OCI-LY3 (cell line): ENCODE measurements around the gene PRM3.

Source experiments
- EZH2phosphoT487 ChIP-seq: fragments of 200-600 bp; shearing (Covaris generic); IDR thresholded peaks from 2 replicates; pipeline ENCODE4 v1.6.1; 2018; ENCODE audit warnings: antibody characterized with exemption, mixed run types, low read depth
- TF ChIP-seq, protein P1 (sequence below): fragments of 200-600, 300-600 bp; sonication (generic); IDR thresholded peaks from 2 replicates; pipeline ENCODE4 v1.5.1; 2014; ENCODE audit warnings: antibody characterized with exemption, low read length, low read depth

DNA sequence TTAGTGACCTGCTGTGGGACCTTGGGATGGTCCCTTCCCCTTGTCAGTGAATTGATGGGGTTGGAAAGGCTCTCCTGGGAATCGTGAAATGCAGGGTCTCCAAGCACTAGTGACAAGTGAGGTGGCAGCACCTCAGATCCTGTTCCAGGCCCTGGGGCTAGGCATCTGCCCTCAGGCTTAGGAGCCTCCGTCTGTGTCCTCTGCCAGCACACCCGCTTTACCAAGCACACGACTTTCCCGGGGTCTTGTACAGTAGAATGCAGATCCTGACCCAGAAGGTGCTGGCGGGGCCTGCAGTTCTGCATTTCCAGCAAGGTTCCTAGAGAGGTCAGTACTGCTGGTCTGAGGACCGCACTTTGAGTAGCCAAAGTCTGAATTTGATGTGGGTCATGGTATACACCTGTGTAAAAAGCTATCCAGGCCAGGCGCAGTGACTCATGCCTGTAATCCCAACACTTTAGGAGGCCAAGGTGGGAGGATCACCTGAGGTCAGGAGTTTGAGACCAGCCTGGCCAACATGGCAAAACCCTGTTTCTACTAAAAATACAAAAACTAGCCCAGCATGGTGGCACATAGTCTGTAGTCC is 41.0 kb upstream of the PRM3 start:
- TF ChIP-seq, protein P1, sequence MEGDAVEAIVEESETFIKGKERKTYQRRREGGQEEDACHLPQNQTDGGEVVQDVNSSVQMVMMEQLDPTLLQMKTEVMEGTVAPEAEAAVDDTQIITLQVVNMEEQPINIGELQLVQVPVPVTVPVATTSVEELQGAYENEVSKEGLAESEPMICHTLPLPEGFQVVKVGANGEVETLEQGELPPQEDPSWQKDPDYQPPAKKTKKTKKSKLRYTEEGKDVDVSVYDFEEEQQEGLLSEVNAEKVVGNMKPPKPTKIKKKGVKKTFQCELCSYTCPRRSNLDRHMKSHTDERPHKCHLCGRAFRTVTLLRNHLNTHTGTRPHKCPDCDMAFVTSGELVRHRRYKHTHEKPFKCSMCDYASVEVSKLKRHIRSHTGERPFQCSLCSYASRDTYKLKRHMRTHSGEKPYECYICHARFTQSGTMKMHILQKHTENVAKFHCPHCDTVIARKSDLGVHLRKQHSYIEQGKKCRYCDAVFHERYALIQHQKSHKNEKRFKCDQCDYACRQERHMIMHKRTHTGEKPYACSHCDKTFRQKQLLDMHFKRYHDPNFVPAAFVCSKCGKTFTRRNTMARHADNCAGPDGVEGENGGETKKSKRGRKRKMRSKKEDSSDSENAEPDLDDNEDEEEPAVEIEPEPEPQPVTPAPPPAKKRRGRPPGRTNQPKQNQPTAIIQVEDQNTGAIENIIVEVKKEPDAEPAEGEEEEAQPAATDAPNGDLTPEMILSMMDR, result no peak
- TF ChIP-seq EZH2phosphoT487, result no peak
